HG02642 (cell line): ENCODE data around the gene NMT2.
"Not testable (repeated sequence)": the region's sequence is repeated elsewhere in the genome, so short reads cannot be mapped to it uniquely, and the experiment has no call there.

Source experiments
- ATAC-seq: cut with Tn5 transposase; IDR thresholded peaks from one replicate; pipeline ENCODE4 v1.9.1; 2021; ENCODE audit warnings: mild to moderate bottlenecking; ENCODE audit not compliant: unreplicated experiment, poor library complexity

Gene NMT2

DNA sequence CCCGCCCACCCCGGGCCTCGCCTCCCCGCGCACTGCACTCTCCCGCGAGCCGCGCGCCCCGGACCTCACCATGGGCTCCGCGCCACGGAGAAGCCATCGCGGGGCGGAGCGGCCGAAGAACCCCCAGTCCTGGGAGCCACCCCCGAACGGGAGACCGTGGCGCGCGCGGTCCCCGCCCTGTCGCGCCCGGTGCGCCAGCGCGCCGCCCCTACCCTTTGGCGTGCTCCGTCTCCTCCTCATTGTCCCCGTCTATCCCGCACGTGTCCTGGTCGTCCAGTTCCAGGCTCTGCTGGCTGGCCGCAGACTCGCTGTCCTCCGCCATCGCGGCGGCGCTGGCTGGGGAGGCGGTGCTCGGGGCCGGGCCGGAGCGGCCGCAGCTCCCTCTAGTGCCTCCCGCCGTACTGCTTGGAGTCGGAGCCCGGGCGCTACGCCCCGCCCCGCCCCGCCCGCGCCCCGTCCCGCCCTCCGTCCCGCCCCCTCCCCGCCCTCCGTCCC, at the start of gene NMT2:
Gene NMT2 (minus strand): TSS at position 403 of the 495 bp plus-strand sequence. CDS start 81 bp downstream, at position 322.
- ATAC-seq, result peak; percentile 93

DNA sequence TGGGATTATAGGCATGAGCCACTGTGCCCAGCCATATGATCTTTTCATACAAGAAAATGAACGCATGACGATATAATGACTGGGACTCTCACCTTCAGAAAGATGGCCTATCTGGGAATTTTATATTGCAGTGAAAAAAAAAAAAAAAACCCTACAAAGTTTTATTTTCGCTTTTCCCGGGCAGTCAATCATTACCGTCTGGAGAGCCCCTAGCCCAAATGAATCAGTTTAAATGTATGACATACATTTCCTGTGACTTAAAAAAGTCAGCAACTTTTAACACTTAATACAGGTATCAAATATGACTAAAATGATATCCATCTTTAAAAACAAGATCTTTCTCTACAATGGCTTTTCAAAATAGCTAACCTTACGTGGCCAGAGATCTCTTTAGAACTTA, 48.2 kb upstream of the NMT2 start:
- no peak for ATAC-seq

DNA sequence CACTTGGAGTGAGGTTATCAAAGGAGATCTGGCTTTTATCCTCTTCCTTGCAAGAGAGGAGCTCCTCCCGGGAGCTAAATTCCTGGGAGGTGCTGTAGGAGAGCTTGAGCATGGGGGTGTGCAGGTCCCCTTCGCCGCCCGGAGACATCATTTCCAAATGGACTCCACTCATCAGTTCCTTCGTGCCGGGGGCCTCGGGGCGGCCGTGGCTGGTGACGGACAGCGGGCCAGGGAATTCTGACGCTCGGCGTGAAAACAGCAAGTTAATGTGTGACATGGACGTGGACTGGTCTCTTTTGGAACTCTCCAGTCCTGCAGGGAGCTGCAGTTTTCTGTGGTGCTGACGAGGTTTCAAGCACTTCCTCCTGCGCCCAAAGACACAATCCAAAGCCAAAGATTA, 45.7 kb upstream of the NMT2 start:
- ATAC-seq, result no peak

DNA sequence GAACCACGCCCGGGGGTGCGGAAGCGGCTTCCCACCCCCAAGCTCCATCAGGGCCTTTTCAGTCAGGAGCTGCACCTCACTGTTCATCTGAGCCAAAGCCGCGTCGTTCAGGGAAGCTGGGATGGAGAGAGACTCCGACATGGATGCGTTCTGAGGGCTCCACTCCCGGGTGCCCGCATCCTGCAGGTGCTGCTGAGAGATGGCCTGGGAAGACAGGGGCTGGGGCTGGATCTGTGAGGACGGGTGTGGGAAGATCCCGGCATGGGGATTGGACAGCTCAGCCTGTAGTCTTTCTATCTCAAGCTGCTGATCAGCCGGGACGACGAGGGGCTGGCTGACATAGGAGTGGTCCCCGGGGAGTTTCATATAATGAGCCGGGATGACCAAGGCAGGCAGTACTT, 45.0 kb upstream of the NMT2 start:
- no peak for ATAC-seq

DNA sequence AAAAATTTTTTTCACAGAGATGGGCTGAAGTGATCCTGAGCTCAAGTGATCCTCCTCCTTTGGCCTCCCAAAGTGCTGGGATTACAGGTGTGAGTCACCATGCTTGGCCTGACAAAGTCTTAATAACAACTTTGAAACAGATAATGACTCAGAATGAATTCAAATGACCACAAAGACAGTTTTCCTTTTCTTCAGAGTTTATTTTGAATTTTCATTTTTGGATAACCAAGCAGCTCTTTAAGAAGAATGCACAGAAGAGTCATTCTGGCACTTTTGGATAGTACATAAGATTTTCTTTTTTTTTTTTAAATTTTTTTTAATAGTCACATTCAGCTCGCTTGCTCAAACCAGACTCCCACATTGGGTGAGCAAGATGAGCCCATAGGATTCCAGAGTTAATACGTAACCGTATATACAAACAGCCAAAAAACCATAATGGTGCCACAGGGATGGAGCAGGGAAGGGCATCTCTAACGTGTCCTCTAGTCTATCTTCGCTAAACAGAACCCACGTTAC, 43.0 kb upstream of the NMT2 start:
- no peak for ATAC-seq

DNA sequence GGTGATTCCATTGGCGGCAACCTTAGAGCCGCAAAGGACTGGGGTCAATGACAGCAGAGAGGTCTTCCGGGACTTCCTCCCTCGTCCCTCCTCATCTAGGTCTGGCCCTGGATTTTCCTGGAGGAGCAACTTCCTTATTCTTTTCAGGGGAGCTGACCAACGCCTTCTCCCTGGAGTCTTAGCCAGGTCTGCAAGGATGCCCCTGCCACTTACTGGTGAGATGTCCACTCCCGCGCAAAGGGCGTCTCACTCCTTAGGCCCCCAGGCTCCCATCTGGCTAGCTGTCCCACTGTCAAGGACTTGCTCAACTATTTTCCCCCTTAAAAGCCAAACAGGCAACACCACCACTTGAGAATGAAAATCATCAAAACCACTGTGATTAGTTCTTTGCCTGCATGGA, 42.0 kb upstream of the NMT2 start:
- ATAC-seq, result no peak

DNA sequence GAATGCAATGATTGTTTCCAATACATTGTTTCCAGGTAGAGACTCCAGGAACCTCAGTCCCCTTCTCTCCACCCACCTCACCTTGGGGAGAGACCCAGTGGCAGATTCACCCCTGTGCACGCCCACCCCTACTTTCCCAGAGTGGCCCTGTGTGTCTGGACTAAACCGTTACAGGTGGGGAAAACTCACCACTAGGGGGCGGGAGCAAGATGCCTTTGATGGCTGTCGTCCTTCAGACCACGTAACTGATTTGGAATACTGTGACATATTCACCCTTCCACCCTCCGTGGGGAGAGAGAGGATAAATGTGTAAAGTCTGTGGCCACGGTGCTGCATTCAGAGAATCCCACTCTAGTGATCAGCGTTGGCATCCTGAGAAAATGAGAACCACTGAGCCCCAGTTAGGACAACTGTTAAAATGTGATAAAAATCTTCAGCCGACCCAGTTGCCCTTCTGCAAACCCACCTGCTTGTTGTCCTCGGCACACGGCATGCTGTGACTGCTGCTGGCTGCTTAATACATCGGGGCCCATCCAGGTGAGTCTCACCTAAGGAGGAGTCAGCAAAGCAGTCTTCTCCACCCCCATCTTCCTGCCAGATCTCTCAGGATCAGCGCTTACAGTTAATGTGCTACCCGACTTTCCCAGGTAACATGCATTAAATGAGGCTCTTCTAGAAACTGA, 41.5 kb upstream of the NMT2 start:
- peak; percentile 75 for ATAC-seq

DNA sequence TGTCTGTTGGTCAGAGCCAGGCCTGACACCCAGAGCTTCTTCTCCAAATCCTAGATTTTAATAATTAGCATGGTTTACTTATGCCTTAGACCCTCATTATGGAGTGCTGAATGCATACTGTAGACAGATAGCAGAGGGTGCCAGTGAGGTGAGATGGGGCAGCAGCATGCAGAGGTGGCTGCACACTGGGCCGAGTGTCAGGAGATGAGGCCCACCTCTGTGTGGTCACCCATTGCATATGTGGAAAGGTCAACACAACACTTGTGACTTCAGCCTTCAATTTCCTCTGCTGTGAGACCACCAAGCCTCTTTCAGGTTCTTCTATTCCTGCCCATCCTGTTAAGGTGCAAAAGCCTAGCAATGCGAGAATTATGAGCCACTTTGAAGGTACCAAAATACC, 39.7 kb upstream of the NMT2 start:
- ATAC-seq, result no peak

DNA sequence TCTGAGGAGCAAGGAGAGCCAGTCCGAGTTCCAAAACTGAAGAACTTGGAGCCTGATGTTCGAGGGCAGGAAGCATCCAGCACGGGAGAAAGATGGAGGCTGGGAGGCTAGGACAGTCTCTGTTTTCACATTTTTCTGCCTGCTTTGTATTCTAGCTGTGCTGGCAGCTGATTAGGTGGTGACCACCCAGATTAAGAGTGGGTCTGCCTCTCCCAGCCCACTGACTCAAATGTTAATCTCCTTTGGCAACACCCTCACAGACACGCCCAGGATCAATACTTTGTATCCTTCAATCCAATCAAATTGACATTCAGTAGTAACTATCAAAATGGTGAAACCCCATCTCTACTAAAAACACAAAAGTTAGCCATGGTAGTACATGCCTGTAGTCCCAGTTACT, 38.9 kb upstream of the NMT2 start:
- ATAC-seq, result not testable (repeated sequence)

DNA sequence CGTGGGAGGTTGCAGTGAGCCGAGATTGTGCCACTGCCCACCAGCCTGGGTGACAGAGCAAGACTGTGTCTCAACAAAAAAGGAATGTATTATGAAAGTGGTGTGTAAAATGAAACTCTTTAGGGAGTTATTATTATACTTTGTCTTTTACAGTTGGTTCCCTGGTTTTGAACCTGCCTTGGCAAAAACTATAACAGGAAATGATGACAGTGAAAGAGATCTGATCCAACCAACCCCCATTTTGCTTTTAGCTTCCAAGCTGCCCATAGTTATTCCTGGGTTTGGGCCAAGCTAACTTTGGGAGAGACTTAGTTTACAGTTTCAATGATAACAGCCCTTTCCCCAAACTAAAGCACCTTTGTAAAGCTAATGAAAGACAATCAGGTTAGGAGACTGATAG, 34.1 kb upstream of the NMT2 start:
- ATAC-seq, result no peak

DNA sequence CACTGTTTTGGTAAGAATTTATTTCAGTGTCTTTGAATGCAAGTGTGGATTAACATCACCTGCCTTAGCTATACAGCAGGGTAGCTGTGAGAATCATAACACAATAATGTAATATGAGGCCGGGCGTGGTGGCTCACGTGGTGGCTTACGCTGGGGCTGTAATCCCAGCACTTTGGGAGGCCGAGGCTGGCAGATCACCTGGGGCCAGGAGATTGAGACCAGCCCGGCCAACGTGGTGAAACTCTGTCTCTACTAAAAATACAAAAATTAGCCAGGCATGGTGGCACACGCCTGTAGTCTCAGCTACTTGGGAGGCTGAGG, 33.8 kb upstream of the NMT2 start:
- not testable (repeated sequence) for ATAC-seq

DNA sequence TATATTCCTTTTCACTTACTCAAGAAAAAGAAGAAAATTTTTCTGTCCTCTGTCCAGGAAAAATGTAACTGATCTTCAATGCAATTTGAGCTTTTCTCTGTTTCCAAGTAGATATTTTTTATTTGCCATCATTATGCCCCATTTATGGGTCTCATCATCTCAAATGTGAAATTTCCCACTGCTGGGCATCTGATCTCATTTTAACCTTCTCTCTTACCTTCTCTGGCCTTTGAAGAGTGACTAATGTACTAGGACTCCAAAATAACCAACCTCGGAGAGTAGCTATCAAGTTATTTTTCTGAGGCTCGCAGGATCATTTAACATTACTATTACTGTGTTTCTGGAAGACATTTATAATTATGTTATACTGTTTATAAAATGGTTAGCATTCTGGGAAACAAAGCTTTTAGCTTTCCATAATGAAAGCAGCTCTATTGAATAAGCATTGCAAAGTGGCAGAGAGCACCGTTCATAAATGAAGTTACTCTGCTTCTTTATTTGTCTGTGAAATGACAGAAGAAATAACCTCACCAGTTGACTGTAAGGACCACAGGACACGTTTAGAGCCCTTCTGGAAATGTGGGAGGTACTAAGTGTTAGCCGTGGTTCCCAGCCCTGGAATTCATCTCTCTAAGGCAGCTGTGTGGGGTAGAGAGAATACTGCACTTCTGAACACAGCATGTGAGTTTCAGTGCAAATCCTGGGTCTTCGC, 33.3 kb upstream of the NMT2 start:
- ATAC-seq, result no peak

DNA sequence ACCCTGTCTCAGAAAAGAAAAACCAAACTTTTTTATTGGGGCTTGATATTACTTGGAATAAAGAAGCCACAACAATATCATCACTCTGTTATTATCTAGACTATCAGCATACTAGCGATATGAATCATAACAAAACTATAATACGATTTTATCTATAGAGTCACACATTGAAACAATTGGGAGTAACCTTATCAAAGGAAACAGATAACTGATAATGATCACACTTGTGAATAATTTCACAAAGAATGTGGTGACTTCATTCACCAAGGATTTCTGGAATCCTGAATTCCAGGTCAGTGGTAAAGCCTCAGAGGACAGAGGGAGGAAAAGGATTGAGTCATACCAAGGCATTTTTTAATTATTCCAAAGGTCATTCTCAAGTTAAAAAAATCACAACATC, 32.1 kb upstream of the NMT2 start:
- no peak for ATAC-seq

DNA sequence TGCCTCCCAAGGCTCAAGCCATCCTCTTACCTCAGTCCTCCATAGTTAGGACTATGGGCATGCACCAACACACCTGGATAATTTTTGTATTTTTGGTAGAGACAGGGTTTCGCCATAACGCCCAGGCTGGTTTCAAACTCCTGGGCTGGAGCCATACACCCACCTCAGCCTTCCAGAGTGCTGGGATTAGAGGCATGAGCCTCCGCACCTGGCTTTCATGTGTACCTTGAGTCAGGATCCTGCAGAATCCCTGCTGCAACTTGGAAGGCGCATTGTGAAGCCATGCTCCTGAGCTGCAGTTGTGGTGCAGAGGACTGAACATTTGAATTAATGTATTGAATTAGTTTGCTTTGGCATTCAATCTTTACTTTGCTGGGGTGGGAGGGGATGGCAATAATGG, 29.4 kb upstream of the NMT2 start:
- ATAC-seq, result no peak

DNA sequence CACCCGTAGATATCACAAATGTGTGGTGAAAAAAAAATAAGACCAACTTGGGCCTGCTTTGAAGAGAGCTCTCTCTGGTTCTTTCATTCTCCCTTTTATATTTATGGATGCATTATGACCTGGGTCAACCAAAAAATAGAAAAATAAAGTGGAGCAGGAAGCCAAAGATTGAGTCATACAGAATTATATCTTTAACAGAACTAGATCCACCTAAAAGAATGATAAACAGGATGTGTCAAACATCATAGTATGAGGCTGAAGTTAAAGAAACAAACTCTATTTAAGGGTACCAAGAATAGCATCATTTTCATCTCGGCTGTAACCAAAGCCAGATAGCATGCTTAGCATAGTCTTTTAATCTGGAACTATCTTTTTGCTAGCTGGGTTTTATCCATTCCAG, 28.8 kb upstream of the NMT2 start:
- ATAC-seq, result no peak

DNA sequence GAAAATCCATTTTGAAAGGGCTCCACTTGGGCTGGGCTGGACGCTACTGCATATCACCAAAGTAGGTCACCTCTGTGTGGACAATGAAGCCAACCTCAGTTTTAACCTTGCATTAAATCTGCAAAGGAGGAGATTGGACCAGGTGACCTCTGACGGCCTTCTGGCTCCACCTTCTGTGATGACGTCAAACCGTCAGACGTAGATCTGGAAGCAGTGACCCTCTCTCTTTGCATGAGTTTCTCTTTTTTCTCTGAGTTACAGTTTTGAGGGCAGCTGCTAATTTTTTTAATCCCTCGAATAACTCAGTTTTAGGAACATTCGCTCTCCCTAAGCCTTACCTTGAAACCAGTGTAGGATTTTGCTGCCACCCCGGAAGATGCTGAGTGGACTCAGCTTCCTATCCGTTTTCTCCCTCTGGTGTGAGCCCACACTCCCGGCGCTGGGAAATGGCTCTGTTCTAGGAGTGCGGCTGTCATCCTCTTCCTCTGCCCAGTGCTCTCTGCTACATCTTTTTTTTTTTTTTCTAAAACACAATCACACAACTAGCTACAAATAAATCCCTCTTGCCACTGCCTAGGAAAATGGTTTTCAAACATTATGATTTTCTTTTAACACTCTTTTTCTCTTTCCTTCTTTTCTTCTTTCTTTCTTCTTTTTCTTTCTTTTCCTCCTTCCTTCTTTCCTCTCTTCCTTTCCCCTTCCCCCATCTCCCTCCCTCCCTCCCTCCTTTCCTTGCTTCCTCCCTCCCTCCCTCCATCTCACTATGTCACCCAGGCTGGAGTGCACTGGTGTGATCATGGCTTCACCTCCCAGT, 27.7 kb upstream of the NMT2 start:
- no peak for ATAC-seq

DNA sequence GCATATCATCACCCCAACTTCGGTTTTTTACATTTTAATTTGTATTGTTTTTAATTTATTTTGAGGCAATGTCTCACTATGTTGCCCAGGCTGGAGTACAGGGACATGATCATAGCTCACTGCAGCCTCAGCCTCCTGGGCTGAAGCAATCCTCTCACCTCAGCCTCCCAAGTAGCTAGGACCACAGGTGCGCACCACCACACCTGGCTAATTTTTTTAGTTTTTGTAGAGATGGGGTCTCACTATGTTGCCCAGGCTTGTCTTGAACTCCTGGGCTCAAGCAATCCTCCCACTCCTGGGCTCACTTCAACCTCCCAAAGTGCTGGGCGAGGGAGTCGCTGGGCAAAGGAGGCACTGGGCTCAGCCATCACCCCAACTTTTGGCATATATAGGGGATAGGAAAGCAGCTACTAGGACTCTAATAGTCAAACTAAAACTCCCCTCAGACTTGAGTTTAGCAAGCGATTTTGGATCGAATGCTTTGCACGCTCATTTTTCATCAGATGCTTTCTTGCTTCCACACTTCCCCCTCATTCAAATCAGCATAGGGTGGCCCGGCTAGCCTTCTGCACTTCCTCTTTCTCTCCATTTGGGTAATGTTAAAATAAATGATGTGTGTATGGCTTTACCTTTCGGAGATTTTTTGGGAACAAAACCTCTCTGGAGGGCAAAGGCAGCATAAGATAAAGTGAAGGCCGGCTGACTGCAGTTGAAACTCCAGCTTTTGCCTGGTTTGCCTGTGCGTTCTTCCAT, 20.8 kb upstream of the NMT2 start:
- ATAC-seq, result no peak

DNA sequence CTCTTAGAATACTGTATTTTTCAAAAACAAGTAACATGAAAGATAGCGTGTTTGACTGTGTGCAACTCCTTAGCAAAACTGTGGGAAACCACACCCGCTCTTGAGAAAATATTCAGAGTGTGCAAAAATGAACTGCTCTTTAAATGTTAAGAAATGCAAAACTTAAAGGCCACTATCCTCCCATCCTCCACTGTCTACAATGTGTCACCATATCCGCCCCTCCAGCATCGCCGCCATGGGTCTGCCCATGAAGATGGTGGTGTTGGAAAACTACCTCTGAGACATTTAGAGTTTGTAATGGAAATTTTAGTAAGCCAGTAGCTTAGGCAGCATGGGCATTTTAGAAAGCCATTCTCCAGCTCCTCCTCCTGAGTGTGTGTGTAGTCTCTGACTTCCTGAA, 20.1 kb upstream of the NMT2 start:
- ATAC-seq, result no peak

DNA sequence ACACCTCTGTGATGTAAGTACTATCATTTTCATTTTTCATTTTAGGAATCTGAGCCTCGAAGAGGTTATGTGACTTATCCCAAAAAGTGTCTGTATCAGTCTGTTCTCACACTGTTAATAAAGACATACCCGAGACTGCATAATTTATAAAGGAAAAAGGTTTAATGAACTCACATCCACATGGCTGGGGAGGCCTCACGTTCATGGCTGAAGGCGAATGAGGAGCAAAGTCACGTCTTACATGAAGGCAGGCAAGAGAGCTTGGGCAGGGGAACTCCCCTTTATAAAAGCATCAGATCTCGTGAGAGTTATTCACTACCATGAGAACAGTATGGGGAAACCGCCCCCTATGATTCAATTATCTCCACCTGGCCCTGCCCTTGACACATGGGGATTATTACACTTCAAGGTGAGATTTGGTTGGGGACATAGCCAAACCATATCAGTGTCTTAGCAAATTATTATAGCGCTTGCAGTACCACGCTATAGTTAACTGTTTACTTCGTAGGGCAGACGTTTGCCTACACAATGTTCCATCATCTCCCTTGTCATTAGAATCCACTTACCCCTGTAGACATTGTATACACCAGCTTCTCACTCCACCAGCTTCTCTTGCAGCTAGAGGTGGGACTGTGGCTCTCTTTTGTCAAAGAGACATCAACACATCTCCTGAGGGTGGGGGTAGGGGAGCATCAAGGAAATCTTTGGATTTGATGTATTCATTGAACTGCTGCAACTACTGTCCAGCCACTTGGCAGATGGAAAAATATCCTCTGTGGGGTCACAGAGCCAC, 15.4 kb upstream of the NMT2 start:
- no peak for ATAC-seq
